Activated T-helper 2 cell treated with anti-CD3 and anti-CD28 coated beads, Interferon-gamma antibody, Interleukin-2, Interleukin-4, amounts not matched to agents 10 μg/mL and 5 μg/mL and 100 μg/mL, durations not matched to agents 14 hours and 24 hours and 36 hours (primary cell): ENCODE results near the gene C3. TPM values are rescaled to one million over a fixed set of nuclear protein-coding genes. Genes with fewer than 3 reads are reported as not detected.
"Not testable (repeated sequence)": the region's sequence is repeated elsewhere in the genome, so short reads cannot be mapped to it uniquely, and the experiment has no call there.

Experiments used
- DNase-seq: peaks from one replicate; pipeline ENCODE4 v3.0.0; 2021; ENCODE audit warnings: low spot score
- H3K27ac Mint-ChIP-seq: one replicate; pipeline ENCODE4 v1.8.0; 2021; ENCODE audit warnings: mixed read lengths
- H3K27me3 Mint-ChIP-seq: one replicate; pipeline ENCODE4 v1.8.0; 2021; ENCODE audit warnings: low read depth, mixed read lengths
- H3K36me3 Mint-ChIP-seq: one replicate; pipeline ENCODE4 v1.8.0; 2021; ENCODE audit warnings: low read depth, mixed read lengths
- H3K4me1 Mint-ChIP-seq: one replicate; pipeline ENCODE4 v1.8.0; 2021; ENCODE audit warnings: low read depth, mixed read lengths
- H3K4me3 Mint-ChIP-seq: one replicate; pipeline ENCODE4 v1.8.0; 2021; ENCODE audit warnings: low read depth, mild to moderate bottlenecking, moderate library complexity, mixed read lengths
- H3K9me3 Mint-ChIP-seq: one replicate; pipeline ENCODE4 v1.8.0; 2021; ENCODE audit warnings: mixed read lengths
- intact Hi-C: fragments of 100-400 bp; cut with micrococcal nuclease; formaldehyde crosslinking; loops from one replicate; pipeline ENCODE4 v1.15.1; 2023
- total RNA-seq: library from RNA; stranded (reverse); gene quantifications from 2 replicates; pipeline ENCODE4 v1.2.3, GENCODE V29; 2022

The C3 gene
- total RNA-seq, 1 donor from 2014 or later, result 4.4 TPM

DNA sequence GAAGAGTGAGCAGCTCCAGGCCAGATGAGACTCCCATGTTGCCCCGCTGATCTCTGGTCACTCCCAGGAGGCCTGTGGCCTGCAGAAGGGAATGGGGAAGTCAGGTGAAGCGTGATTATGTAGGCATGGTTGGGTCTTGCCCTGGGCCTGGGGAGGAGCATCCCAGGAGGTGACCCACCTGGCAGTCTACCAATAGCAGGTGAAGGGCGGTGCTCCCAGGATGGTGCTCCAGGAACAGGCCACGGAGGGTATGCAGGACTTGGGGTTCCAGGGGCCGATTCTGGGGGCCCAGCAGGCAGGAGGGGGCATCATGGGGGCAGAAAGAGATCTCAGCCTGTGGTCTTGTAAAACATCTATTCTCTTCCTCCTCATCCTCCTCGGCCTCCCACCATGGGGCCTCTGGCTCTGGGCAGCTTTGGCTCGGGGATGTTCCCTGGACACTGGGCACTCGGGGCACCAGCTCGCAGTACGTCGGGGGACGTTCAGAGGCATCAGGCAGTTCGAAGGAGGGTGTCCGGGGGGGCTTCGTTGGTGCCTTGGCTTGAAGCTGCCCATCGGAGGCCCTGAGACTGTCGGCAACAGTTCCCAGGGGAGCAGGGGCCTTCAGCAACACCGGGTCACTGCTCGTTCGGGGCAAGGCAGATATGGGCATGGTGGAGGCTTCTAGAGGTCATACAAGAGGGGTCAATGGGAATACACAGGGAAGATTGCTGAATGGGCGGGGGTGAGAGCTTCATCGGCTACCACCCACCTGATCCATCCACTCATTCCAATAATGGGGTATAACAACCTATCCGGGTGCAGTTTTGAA lies 34.4 kb upstream of the C3 start:
- Mint-ChIP-seq H3K27ac (no peak overlapping the region), H3K9me3 (no peaks in the 10 kb centered on the region), H3K27me3 (no peaks in the 10 kb centered on the region), H3K36me3 (peaks cover 45% of the 10 kb centered on the region), H3K4me1 (peaks cover 3% of the 10 kb centered on the region), H3K4me3 (no peak overlapping the region)
- DNase-seq, result no peak
- intact Hi-C loops, result loop anchor here (5.0 kb wide), 1 partner anchor 238 kb away; no protein-coding TSS in a partner anchor

DNA sequence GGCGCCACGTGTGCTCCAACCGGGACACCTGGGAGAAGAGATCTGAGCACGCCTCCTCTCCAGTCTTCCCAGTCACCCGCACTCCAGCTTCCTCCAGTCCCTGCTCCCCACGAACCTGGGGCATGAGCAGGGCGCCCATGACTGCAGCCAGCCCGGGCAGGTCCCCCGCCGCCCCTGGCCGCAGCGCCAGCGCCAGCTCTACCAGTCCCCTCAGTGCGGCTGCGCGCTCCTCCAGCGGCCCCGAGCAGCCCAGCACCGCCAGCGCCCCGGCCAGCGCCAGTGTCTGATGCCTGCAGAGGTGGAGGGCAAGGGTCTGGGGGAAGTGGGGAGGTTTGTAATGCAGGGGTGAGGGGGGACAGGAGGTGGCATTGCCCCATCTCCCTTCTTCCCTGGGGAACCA lies 33.7 kb upstream of the C3 start:
- Mint-ChIP-seq H3K27me3 (no peaks in the 10 kb centered on the region), H3K4me1 (peaks cover 3% of the 10 kb centered on the region), H3K9me3 (no peaks in the 10 kb centered on the region), H3K27ac (no peak overlapping the region), H3K36me3 (peaks cover 46% of the 10 kb centered on the region), H3K4me3 (no peak overlapping the region)
- intact Hi-C loops, result loop anchor here (5.0 kb wide), 1 partner anchor 237 kb away; no protein-coding TSS in a partner anchor
- no peak for DNase-seq

GRCh38 chr19:6753178-6754031 lies 33.0 kb upstream of the C3 start:
- H3K9me3 Mint-ChIP-seq, result no peaks in the 10 kb centered on the region
- peak overlapping the region; percentile 92 for H3K27ac Mint-ChIP-seq
- peak overlapping the region; percentile 70 for H3K4me3 Mint-ChIP-seq
- no peaks in the 10 kb centered on the region for H3K27me3 Mint-ChIP-seq
- DNase-seq, result peak; percentile 79
- H3K4me1 Mint-ChIP-seq, result peaks cover 3% of the 10 kb centered on the region
- intact Hi-C loops, result loop anchor here (1.0 to 5.0 kb wide), 3 partner anchors 15 to 236 kb away; no protein-coding TSS in a partner anchor
- H3K36me3 Mint-ChIP-seq, result peaks cover 51% of the 10 kb centered on the region

- DNase-seq, result no peak
- Mint-ChIP-seq H3K9me3 (no peaks in the 10 kb centered on the region), H3K4me3 (peak overlapping the region; percentile 70), H3K27me3 (no peaks in the 10 kb centered on the region), H3K36me3 (peaks cover 59% of the 10 kb centered on the region), H3K27ac (peak overlapping the region; percentile 42), H3K4me1 (peaks cover 3% of the 10 kb centered on the region)
- intact Hi-C loops, result loop anchor here (1.0 to 5.0 kb wide), 3 partner anchors 14 to 235 kb away; no protein-coding TSS in a partner anchor
Observed at GRCh38 chr19:6752256-6753177, 32.1 kb upstream of the C3 start.

- H3K9me3 Mint-ChIP-seq, result no peaks in the 10 kb centered on the region
- no peak overlapping the region for H3K27ac Mint-ChIP-seq
- no peaks in the 10 kb centered on the region for H3K27me3 Mint-ChIP-seq
- H3K36me3 Mint-ChIP-seq, result peaks cover 65% of the 10 kb centered on the region
- peaks cover 3% of the 10 kb centered on the region for H3K4me1 Mint-ChIP-seq
- no peak for DNase-seq
- no peak overlapping the region for H3K4me3 Mint-ChIP-seq
- intact Hi-C loops, result loop anchor here (5.0 kb wide), 1 partner anchor 234 kb away; no protein-coding TSS in a partner anchor
Observed at GRCh38 chr19:6751189-6751588, 30.7 kb upstream of the C3 start.

- intact Hi-C loops, result loop anchor here (5.0 kb wide), 1 partner anchor 233 kb away; no protein-coding TSS in a partner anchor
- H3K27me3 Mint-ChIP-seq, result no peaks in the 10 kb centered on the region
- no peak overlapping the region for H3K27ac Mint-ChIP-seq
- H3K4me3 Mint-ChIP-seq, result no peak overlapping the region
- DNase-seq, result no peak
- no peaks in the 10 kb centered on the region for H3K9me3 Mint-ChIP-seq
- peaks cover 72% of the 10 kb centered on the region for H3K36me3 Mint-ChIP-seq
- H3K4me1 Mint-ChIP-seq, result peaks cover 3% of the 10 kb centered on the region
Observed at GRCh38 chr19:6750062-6750461, 29.6 kb upstream of the C3 start.

DNA sequence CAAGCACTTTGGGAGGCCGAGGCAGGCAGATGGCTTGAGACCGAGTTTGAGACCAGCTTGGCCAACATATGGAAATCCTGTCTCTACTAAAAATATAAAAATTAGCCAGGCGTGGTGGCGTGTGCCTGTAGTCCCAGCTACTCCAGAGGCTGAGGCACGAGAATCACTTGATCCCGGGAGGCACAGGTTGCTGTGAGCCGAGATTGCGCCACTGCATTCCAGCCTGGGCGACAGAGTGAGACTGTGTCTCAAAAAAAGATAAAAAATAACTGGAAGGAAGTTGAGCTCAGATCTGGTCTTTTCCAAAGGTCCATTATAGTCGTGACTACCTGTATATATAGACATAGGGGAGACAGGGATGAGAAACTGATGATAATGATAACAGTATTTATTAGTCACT lies 28.1 kb upstream of the C3 start:
- H3K4me1 Mint-ChIP-seq, H3K27ac Mint-ChIP-seq, DNase-seq, intact Hi-C loops, H3K9me3 Mint-ChIP-seq, H3K27me3 Mint-ChIP-seq, H3K4me3 Mint-ChIP-seq: not testable (repeated sequence)
- peaks cover 71% of the 10 kb centered on the region for H3K36me3 Mint-ChIP-seq

- peaks cover 7% of the 10 kb centered on the region for H3K4me1 Mint-ChIP-seq
- no peaks in the 10 kb centered on the region for H3K9me3 Mint-ChIP-seq
- H3K4me3 Mint-ChIP-seq, result no peak overlapping the region
- intact Hi-C loops, result no loop called here
- no peak overlapping the region for H3K27ac Mint-ChIP-seq
- DNase-seq, result no peak
- peaks cover 67% of the 10 kb centered on the region for H3K36me3 Mint-ChIP-seq
- H3K27me3 Mint-ChIP-seq, result no peaks in the 10 kb centered on the region
Observed at GRCh38 chr19:6745965-6746364, 25.5 kb upstream of the C3 start.

DNA sequence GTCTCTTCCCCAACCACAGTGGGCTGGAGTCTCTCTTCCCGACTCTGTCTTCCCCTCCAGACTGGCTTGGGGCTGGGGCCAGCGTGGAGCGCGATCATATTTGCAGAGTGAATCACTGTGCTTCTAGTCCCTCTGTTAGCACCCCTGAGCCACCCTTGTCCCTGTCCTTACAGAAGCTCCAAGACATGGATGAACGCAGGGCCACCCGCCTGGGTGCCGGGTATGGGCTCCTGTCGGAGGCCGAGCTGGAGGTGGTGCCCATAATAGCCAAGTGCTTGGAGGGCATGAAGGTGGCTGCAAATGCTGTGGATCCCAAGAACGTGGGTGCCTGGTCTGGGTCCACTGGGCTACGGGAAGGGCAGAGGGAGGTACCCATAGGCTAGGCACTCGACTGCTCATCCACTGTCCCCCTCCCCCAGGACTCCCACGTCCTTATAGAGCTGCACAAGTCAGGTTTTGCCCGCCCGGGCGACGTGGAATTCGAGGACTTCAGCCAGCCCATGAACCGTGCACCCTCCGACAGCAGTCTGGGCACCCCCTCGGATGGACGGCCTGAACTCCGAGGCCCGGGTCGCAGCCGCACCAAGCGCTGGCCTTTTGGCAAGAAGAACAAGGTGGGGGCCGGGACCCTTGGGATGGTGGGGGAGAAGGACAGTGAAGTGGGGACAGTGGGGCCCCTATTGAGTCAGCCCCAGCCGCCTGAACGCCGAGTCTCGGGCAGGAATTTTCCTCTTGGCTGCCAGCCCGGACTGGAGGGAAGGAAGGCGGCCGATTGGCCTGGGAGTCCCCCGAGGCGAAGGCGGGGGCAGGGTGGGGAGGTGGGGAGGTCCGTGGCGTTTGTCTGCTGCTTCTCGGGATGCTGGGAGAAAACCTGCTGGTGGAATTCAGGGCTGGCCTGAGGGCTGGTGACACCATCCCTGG lies 24.2 kb upstream of the C3 start:
- intact Hi-C loops, result no loop called here
- H3K9me3 Mint-ChIP-seq, result no peaks in the 10 kb centered on the region
- no peaks in the 10 kb centered on the region for H3K27me3 Mint-ChIP-seq
- H3K4me1 Mint-ChIP-seq, result peaks cover 10% of the 10 kb centered on the region
- H3K36me3 Mint-ChIP-seq, result peaks cover 60% of the 10 kb centered on the region
- DNase-seq, result no peak
- H3K4me3 Mint-ChIP-seq, result no peak overlapping the region
- H3K27ac Mint-ChIP-seq, result no peak overlapping the region

- Mint-ChIP-seq H3K36me3 (peaks cover 54% of the 10 kb centered on the region), H3K27me3 (no peaks in the 10 kb centered on the region), H3K9me3 (no peaks in the 10 kb centered on the region), H3K4me3 (no peak overlapping the region), H3K27ac (no peak overlapping the region), H3K4me1 (peaks cover 15% of the 10 kb centered on the region)
- DNase-seq, result no peak
- intact Hi-C loops, result no loop called here
Observed at GRCh38 chr19:6743714-6744380, 23.4 kb upstream of the C3 start.

- no peak overlapping the region for H3K27ac Mint-ChIP-seq
- H3K4me1 Mint-ChIP-seq, result peaks cover 23% of the 10 kb centered on the region
- H3K36me3 Mint-ChIP-seq, result peaks cover 48% of the 10 kb centered on the region
- intact Hi-C loops, result no loop called here
- DNase-seq, result no peak
- H3K9me3 Mint-ChIP-seq, result no peaks in the 10 kb centered on the region
- H3K4me3 Mint-ChIP-seq, result peak overlapping the region; percentile 2
- H3K27me3 Mint-ChIP-seq, result no peaks in the 10 kb centered on the region
Observed at GRCh38 chr19:6743066-6743465, 22.6 kb upstream of the C3 start.
